Esophagus mucosa (tissue), 1 donor: Measurements from ENCODE around the gene MLF2. TPM values are rescaled to one million over a fixed set of nuclear protein-coding genes. Genes with fewer than 3 reads are reported as not detected.
"Not testable (repeated sequence)": the region's sequence is repeated elsewhere in the genome, so short reads cannot be mapped to it uniquely, and the experiment has no call there.

Experiments used
- ATAC-seq: fragments of 200-7000 bp; cut with Tn5 transposase; one replicate; pipeline ENCODE4 v1.9.1; 2020
- total RNA-seq: library from RNA; stranded (reverse); gene quantifications from one replicate; pipeline ENCODE4 v1.2.4, GENCODE V29; 2023
- donor health status: DM: yes; HTN: yes; CAD: no.

The MLF2 gene
- total RNA-seq, 1 donor from 2014 or later = 122 TPM

DNA sequence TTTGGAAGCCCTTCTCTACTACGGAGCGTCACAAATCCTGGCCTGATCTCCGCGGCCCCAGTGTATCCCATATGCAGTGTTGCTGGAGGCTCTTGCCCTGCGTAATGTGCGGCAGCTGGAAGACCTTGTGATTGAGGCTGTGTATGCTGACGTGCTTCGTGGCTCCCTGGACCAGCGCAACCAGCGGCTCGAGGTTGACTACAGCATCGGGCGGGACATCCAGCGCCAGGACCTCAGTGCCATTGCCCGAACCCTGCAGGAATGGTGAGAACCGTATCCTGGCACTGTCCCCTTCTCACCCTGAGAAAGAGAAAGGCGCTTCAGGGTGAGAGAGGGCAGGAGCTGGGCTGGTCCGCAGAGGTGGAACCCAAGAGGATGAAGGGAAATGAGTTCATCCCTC, 23.8 kb downstream of the MLF2 start:
- ATAC-seq = no peak

DNA sequence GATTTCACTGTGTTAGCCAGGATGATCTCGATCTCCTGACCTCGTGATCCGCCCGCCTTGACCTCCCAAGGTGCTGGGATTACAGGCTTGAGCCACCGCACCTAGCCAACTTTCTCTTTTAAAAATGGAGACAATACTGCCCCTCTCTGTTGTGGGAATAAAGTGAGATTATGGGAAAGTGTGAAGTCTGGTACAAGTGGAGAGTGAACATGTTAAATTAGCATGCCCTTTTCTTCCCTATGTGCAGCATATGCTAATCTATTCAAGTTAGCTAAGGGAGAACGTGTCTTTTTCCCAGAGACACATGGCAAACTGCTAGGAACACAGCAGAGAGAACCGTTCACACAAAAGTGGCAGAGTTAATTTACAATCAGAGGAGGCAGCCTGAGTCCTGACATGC, 27.6 kb downstream of the MLF2 start:
- ATAC-seq = no peak

DNA sequence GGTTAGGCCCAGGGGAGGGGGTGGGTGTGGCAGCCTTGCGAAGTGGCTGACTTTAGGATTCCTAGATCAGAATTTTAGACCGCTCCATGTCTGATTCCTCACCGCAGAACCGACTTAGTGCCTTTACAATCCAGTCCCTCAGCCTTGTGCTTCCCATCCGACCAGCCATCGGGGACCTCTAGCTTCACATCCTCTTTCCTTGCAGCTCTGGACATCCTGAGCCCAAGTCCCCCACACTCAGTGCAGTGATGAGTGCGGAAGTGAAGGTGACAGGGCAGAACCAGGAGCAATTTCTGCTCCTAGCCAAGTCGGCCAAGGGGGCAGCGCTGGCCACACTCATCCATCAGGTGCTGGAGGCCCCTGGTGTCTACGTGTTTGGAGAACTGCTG, 28.5 kb downstream of the MLF2 start:
- peak; percentile 24 for ATAC-seq

DNA sequence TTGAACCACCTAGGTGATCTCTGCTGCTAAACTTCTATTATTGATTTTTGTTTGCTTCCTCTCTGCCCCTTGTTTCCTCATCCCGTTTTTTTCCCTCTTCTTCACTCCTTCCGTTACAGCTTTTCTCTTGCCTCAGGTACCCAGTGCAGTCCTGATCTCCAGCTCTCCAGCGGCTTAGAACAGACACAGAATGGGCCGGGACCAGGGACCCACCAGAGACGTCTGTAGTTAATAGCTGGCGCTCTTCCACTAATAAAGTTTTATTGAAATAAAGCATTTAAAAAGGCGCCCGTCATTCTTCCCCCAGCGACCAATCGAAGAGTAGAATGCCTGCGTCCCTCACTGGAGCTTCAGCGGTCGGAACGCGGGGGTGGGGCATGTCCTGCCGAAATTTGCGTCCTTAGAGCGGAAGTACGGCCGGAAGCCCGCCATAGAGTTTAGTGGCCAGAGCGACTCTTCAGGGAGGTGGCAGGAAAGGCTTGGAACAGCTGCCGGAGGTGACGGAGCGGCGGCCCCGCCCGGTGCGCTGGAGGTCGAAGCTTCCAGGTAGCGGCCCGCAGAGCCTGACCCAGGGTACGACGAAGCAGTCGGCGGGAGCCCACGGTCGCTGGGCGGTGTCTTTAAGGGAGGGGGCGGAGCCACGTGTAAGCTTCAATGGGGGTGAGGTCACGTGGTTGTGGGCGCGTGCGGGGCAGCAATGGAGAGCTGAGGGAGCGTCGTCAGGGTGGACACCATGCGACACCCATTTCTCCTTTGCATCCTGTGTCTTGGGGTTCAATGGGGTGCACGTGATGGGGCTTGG, 29.1 kb downstream of the MLF2 start, which contains the start of gene COPS7A:
Gene COPS7A (plus strand): TSS at position 440 of the 802 bp plus-strand sequence. CDS start 611 bp downstream, outside the sequence.
- peak; percentile 97 for ATAC-seq

DNA sequence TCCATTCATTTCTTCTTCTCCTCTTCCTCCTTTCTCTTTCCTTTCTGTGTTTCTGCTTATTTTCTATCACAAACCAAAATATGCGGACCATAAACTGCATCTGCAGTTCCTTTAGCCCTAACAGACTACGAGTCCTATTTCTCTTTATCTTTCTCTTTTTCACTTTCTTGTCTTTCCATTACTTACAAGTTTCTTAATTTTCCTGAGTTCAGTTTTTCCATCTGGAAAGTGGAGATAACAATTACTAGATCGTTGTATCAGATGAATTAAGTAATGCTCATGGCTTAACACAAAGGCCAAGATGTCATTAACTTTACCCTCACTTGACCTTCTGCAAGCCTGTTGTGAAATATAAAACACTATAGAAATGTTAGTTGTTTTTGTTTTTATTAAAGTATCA, 30.1 kb downstream of the MLF2 start:
- ATAC-seq = no peak

DNA sequence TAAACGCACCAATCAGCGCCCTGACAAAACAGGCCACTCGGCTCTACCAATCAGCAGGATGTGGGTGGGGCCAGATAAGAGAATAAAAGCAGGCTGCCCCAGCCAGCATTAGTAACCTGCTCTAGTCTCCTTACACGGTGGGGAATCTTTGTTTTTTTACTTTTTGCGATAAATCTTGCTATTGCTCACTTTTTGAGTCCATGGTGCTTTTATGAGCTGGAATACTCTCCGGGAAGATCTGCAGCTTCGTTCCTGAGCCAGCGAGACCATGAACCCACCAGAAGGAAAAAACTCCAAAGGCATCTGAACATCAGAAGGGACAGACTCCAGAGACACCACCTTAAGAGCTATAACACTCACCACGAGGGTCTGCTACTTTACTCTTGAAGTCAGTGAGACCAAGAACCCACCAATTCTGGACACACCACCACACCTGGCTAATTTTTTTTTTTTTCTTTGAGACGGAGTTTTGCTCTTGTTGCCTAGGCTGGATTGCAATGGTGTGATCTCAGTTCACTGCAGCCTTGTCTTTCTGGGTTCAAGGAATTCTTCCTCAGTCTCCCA, 36.0 kb downstream of the MLF2 start:
- ATAC-seq = no peak

DNA sequence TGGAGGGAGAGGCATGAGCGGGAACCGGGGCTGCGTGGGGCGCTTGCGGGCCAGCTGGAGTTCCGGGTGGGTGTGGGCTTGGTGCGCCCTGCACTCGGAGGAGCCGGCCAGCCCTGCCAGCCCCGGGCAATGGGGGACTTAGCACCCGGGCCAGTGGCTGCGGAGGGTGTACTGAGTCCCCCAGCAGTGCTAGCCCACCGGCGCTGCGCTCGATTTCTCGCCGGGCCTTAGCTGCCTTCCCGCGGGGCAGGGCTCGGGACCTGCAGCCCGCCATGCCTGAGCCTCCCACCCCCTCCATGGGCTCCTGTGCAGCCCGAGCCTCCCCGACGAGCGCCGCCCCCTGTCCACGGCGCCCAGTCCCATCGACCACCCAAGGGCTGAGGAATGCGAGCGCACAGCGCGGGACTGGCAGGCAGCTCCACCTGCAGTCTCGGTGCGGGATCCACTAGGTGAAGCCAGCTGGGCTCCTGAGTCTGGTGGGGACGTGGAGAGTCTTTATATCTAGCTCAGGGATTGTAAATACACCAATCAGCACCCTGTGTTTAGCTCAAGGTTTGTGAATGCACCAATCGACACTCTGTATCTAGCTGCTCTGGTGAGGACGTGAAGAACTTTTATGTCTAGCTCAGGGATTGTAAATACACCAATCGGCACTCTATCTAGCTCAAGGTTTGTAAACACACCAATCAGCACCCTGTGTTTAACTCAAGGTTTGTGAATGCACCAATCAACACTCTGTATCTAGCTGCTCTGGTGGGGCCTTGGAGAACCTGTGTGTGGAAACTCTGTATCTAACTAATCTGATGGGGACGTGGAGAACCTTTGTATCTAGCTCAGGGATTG, 36.7 kb downstream of the MLF2 start:
- not testable (repeated sequence) for ATAC-seq

DNA sequence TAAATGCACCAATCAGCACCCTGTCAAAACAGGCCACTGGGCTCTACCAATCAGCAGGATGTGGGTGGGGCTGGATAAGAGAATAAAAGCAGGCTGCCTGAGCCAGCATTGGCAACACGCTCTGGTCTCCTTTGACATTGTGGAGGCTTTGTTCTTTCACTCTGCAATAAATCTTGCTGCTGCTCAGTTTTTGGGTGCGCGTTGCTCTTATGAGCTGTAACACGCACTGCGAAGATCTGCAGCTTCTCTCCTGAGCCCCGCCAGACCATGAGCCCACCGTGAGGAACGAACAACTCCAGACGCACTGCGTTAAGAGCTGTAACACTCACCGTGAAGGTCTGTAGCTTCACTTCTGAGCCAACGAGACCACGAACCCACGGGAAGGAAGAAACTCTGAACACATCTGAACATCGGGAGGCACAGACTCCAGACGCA, 44.0 kb downstream of the MLF2 start:
- ATAC-seq = no peak

DNA sequence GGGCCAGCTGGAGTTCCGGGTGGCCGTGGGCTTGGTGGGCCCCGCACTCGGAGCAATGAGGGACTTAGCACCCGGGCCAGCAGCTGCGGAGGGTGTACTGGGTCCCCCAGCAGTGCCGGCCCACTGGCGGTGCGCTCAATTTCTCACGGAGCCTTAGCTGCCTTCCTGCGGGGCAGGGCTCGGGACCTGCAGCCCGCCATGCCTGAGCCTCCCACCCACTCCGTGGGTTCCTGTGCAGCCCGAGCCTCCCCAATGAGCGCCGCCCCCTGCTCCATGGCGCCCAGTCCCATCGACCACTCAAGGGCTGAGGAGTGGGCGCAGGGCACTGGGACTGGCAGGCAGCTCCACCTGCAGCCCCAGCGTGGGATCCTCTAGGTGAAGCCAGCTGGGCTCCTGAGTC, 44.6 kb downstream of the MLF2 start:
- not testable (repeated sequence) for ATAC-seq

DNA sequence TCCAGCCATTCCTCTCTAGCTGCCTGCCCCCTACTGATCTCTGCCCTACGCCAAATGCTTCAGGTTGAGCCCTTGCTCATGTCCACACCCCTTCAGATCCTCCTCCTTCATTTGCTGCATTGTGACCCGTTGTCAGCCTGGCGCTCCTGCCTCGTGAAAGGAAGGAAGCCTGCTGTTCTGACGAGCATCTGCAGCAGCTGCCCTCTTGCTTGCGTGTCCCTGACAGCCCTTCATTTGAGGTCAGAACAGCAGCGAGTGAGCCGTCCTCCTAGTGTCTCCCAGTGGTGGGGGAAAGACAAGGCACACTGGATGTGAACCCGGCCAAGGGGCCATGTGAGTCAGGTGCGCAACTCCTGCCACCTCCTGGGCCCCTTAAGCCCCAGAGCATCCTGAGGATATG, 49.3 kb downstream of the MLF2 start:
- ATAC-seq = no peak

DNA sequence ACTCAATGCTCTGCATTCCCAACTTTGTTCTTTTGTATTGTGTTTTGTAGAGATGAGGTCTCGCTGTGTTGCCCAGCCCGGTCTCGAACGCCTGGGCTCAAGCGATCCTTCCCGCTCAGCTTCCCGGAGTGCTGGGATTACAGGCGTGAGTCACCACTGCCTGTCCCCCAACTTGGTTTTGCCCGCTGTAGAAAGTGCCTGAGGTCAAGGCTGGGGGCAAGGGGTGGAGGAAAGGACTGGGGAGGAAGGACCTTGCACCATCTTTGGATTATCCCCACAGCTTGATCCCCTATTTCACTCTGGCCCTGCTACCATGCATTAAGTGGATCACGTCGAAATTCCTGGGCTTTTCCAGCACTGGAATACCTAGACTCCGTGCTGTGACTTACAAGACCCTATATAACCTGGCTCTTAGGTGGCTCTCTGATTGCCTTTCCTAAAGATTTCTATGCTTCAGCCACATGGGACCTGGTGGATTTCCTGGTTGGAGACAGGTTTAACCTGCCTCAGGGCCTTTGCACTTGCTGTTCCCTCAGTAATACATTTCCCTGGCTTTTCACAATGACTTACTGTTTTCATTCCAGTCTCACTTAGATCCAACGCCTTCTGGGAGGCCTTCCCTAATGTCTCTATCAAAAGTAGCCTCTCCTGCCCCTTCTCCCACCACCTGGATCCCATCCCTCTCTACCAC, 51.7 kb downstream of the MLF2 start:
- ATAC-seq = no peak

DNA sequence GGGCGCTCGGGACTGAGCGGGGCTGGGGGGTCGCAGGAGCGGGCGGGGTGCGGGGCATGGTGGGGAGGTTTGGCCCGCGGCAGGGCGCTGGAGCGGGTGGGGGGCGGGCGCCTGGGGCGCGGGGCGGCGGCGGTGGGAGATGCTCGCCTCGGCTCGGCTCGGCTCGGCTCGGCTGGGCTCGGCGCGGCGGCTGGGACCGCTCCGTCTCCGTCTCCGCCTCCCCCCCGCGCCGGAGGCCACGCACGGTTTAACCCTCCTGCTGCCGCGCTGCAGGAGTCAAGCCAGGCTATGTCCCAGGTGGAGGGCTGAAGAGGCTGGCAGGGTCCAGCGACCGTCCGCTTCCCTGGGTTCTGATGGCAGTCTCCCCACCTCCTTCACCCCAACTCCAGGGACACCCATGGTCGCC, 52.3 kb downstream of the MLF2 start, which contains the start of gene PIANP:
Gene PIANP (minus strand): TSS at position 170 of the 406 bp plus-strand sequence. CDS start 2,754 bp downstream, outside the sequence.
- ATAC-seq = peak; percentile 58

DNA sequence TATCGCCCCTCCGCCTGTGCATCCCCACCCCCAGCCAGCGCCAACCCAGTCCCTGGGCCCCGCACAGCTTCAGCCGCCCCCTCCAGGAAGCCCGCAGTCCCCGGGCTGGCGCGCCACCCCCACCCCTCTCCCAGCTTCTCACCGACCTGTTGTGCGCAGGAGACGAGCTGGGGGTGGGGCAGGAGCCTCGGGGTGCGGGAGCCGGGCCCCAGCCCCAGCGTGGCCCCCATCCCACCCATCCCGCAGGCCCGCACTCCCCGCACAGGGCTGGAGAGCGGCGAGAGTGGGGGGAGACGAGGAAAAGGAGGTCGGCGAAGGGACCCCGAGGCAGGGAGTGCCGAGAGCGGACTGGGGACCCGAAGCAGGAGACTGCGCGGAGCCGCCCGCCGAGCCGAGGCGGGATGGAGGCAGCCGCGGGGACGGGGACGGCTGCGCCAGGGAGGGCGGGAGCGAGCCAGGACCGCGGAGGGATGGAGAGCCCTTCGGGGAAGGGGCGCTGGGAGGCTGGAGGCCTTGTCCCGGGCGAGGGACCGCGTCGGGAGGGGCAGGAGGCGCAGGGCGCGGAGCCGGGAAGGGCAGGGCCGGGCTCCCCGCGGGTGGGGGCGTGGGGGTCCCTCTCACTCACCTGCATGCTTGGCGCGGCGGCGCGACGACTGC, 52.8 kb downstream of the MLF2 start:
- peak; percentile 19 for ATAC-seq

DNA sequence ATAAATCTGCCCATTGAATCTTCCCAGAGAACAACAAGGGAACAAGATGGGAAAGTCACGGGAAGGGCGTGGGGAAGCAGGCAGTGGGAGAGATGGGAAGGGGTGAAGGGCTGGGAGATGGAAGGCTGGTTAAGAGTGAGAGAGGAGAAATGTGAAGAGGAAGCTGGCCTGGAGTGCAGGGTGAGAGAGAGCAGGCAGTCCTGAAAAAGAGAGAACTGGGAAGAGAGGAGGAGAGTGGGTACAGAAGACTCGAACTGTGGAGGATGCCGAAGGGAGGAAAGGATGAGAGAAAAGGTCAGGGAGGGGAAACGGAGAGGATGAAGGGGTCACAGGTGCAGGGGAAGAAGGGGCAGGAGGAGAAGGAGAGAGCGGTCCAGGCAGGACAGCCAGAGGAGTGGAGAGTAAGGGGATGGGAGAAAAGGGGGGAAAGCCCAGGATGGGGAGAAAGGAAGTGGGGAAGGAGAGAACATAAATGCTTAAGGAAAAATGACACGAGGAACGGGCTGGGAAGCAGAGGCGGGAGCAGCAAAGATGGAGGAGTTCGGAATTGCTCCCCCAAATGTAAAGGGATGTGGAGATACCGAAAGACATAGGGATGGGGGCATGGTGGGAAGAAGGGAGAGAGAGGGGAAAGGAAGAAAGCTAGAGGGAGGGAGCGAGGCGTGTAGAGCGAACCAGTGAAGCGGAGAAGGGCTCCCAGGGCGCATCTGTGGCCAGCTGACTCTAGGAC, 53.5 kb downstream of the MLF2 start:
- no peak for ATAC-seq

DNA sequence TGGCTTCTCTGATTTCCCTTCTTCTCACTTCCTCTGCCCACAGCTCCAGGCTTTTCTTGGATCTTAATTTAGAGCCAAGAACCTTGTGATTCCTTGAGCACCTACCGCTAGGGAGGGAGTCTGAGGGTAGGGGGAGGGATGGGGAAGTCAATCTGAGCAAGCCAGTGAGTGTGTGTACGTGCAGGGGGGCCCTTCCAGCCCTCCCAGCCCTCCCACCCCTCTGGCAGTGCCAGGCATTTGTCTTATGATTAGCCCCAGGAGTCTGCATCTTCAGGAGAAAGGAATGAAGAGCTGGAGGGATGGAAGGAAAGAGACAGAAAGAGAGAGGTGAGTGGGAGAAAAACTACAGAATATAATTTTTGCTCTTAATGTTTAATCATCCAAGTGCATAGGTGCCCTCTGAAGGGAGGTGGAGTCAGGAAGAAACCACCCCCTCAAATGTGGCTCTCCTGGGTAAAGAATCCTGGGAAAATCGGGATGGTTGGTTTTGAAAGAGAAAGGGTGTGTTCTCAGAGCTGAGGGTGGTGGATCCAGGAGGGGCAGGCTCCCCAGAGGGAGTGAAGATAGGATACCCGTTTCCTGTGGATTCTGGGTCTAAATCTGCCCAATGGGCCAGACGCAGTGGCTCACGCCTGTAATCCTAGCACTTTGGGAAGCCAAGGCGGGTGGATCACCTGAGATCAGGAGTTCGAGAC, 54.4 kb downstream of the MLF2 start:
- ATAC-seq = no peak

Other genes starting within 250 kb of the MLF2 start
- gene GAPDH, start 218.6 kb downstream of the MLF2 start, total RNA-seq = 3,825 TPM
- gene IFFO1, start 197.1 kb downstream of the MLF2 start, total RNA-seq = 1.2 TPM
- 30.6 TPM for gene NOP2, start 184.8 kb downstream of the MLF2 start, total RNA-seq
- 119 TPM for gene CHD4, start 145.8 kb downstream of the MLF2 start, total RNA-seq
- 18.9 TPM for gene LPAR5, start 117.2 kb downstream of the MLF2 start, total RNA-seq
- 0.56 TPM for gene ACRBP, start 105.7 kb downstream of the MLF2 start, total RNA-seq
- gene ING4, start 90.0 kb downstream of the MLF2 start, total RNA-seq = 15.4 TPM
- gene ZNF384, start 63.8 kb downstream of the MLF2 start, total RNA-seq = 22.8 TPM
- not detected for gene PIANP, start 52.3 kb downstream of the MLF2 start, total RNA-seq
- gene COPS7A, start 29.1 kb downstream of the MLF2 start, total RNA-seq = 54.3 TPM
- 234 TPM for gene PTMS, start 13.2 kb upstream of the MLF2 start, total RNA-seq
- not detected for gene LAG3, start 19.4 kb upstream of the MLF2 start, total RNA-seq
- 2.2 TPM for gene CD4, start 36.4 kb upstream of the MLF2 start, total RNA-seq
- gene GPR162, start 68.7 kb upstream of the MLF2 start, total RNA-seq = 0.76 TPM
- 1.7 TPM for gene P3H3, start 75.3 kb upstream of the MLF2 start, total RNA-seq
- not detected for gene GNB3, start 87.8 kb upstream of the MLF2 start, total RNA-seq
- 13.9 TPM for gene CDCA3, start 98.1 kb upstream of the MLF2 start, total RNA-seq
- gene USP5, start 99.0 kb upstream of the MLF2 start, total RNA-seq = 91.1 TPM
- 629 TPM for gene TPI1, start 114.4 kb upstream of the MLF2 start, total RNA-seq
- 6.4 TPM for gene SPSB2, start 120.2 kb upstream of the MLF2 start, total RNA-seq
- 3.2 TPM for gene LRRC23, start 151.7 kb upstream of the MLF2 start, total RNA-seq
- gene ENO2, start 161.4 kb upstream of the MLF2 start, total RNA-seq = 3.7 TPM
- gene ATN1, start 174.8 kb upstream of the MLF2 start, total RNA-seq = 29.1 TPM
- not detected for gene RNU7-1, start 190.7 kb upstream of the MLF2 start, total RNA-seq
- gene C12orf57, start 190.9 kb upstream of the MLF2 start, total RNA-seq = 84.0 TPM
- 17.8 TPM for gene PTPN6, start 198.2 kb upstream of the MLF2 start, total RNA-seq
- gene PHB2, start 217.5 kb upstream of the MLF2 start, total RNA-seq = 221 TPM
- gene EMG1, start 217.8 kb upstream of the MLF2 start, total RNA-seq = 53.9 TPM